Measurements from ENCODE around the gene NEDD8. TPM values are rescaled to one million over a fixed set of nuclear protein-coding genes. Genes with fewer than 3 reads are reported as not detected.
A peak's percentile ranks its signal among the peaks of the same experiment; 100 is the strongest.

NEDD8 gene
- total RNA-seq, 1 donor from 2014 or later: 77.0 TPM

- peak; percentile 50 for DNase-seq
Measured at GRCh38 chr14:24196071-24197055, 35.8 kb downstream of the NEDD8 start.

GRCh38 chr14:24195186-24196070 is 36.7 kb downstream of the NEDD8 start, which contains the start of gene TM9SF1:
TM9SF1 (minus strand) TSS chr14:24195441; CDS start chr14:24195019, 422 bp downstream.
- peak; percentile 93 for DNase-seq

GRCh38 chr14:24194873-24195185 is 37.3 kb downstream of the NEDD8 start:
- DNase-seq: no peak

- no peak for DNase-seq
Measured at GRCh38 chr14:24194186-24194872, 37.8 kb downstream of the NEDD8 start.

- no peak for DNase-seq
Measured at GRCh38 chr14:24192933-24193332, 39.2 kb downstream of the NEDD8 start.

GRCh38 chr14:24190416-24190815 is 41.8 kb downstream of the NEDD8 start:
- no peak for DNase-seq

GRCh38 chr14:24189460-24189859 is 42.7 kb downstream of the NEDD8 start:
- DNase-seq: no peak

- DNase-seq: no peak
Measured at GRCh38 chr14:24189059-24189375, 43.1 kb downstream of the NEDD8 start.

- DNase-seq: peak; percentile 98
Measured at GRCh38 chr14:24188251-24189058, 43.7 kb downstream of the NEDD8 start, which contains the start of gene IPO4. IPO4 (minus strand) TSS chr14:24188816; CDS start chr14:24188787, 29 bp downstream.

GRCh38 chr14:24187539-24187915 is 44.6 kb downstream of the NEDD8 start:
- no peak for DNase-seq

- DNase-seq: no peak
Measured at GRCh38 chr14:24186831-24187538, 45.2 kb downstream of the NEDD8 start.

- DNase-seq: no peak
Measured at GRCh38 chr14:24185741-24186140, 46.4 kb downstream of the NEDD8 start.

GRCh38 chr14:24185026-24185425 is 47.1 kb downstream of the NEDD8 start:
- no peak for DNase-seq

GRCh38 chr14:24184104-24184970 is 47.8 kb downstream of the NEDD8 start:
- no peak for DNase-seq

- DNase-seq: no peak
Measured at GRCh38 chr14:24183014-24183481, 49.1 kb downstream of the NEDD8 start.

- no peak for DNase-seq
Measured at GRCh38 chr14:24182110-24182882, 49.9 kb downstream of the NEDD8 start.

GRCh38 chr14:24181371-24182077 is 50.6 kb downstream of the NEDD8 start:
- DNase-seq: no peak
